ENCODE measurements around the gene SEPHS1.

Gene SEPHS1

GRCh38 chr10:13322615-13323148 lies 25.4 kb downstream of the SEPHS1 start:
- TF ChIP-seq SIN3A (IDR thresholded peaks at IDR 0.05; ENCODE audit: borderline replicate concordance, insufficient read depth, low read length) (no peak), POLR2AphosphoS5 (IDR thresholded peaks at IDR 0.05; ENCODE audit: low read depth, low read length) (no peak), REST (IDR thresholded peaks at IDR 0.05; ENCODE audit: insufficient read depth in 1 of 2, low read depth in 2 of 2, low read length in 2 of 2) (no peak), FOXP2 (optimal IDR thresholded peaks at IDR 0.05; ENCODE audit: borderline replicate concordance, extremely low read depth, extremely low read length, insufficient read depth) (no peak), TAF1 (IDR thresholded peaks at IDR 0.05; ENCODE audit: borderline replicate concordance, insufficient read depth, low read length) (no peak)

GRCh38 chr10:13321576-13321975 lies 26.5 kb downstream of the SEPHS1 start:
- TF ChIP-seq TAF1 (IDR thresholded peaks at IDR 0.05; ENCODE audit: borderline replicate concordance, insufficient read depth, low read length) (no peak), FOXP2 (optimal IDR thresholded peaks at IDR 0.05; ENCODE audit: borderline replicate concordance, extremely low read depth, extremely low read length, insufficient read depth) (no peak), POLR2AphosphoS5 (IDR thresholded peaks at IDR 0.05; ENCODE audit: low read depth, low read length) (no peak), REST (IDR thresholded peaks at IDR 0.05; ENCODE audit: insufficient read depth in 1 of 2, low read depth in 2 of 2, low read length in 2 of 2) (no peak), SIN3A (IDR thresholded peaks at IDR 0.05; ENCODE audit: borderline replicate concordance, insufficient read depth, low read length) (no peak)

- TF ChIP-seq FOXP2 (optimal IDR thresholded peaks at IDR 0.05; ENCODE audit: borderline replicate concordance, extremely low read depth, extremely low read length, insufficient read depth) (no peak), POLR2AphosphoS5 (IDR thresholded peaks at IDR 0.05; ENCODE audit: low read depth, low read length) (no peak), SIN3A (IDR thresholded peaks at IDR 0.05; ENCODE audit: borderline replicate concordance, insufficient read depth, low read length) (no peak), TAF1 (IDR thresholded peaks at IDR 0.05; ENCODE audit: borderline replicate concordance, insufficient read depth, low read length) (no peak), REST (IDR thresholded peaks at IDR 0.05; ENCODE audit: insufficient read depth in 1 of 2, low read depth in 2 of 2, low read length in 2 of 2) (no peak)
Measured at GRCh38 chr10:13319166-13319565, 28.9 kb downstream of the SEPHS1 start.

- TF ChIP-seq TAF1 (IDR thresholded peaks at IDR 0.05; ENCODE audit: borderline replicate concordance, insufficient read depth, low read length), result no peak
- no peak for TF ChIP-seq FOXP2 (optimal IDR thresholded peaks at IDR 0.05; ENCODE audit: borderline replicate concordance, extremely low read depth, extremely low read length, insufficient read depth)
- TF ChIP-seq POLR2AphosphoS5 (IDR thresholded peaks at IDR 0.05; ENCODE audit: low read depth, low read length), result no peak
- no peak for TF ChIP-seq REST (IDR thresholded peaks at IDR 0.05; ENCODE audit: insufficient read depth in 1 of 2, low read depth in 2 of 2, low read length in 2 of 2)
- no peak for TF ChIP-seq SIN3A (IDR thresholded peaks at IDR 0.05; ENCODE audit: borderline replicate concordance, insufficient read depth, low read length)
Measured at GRCh38 chr10:13317474-13317873, 30.6 kb downstream of the SEPHS1 start.
